Chondrocyte (in vitro differentiated cells): ENCODE measurements around the gene SIRPD. TPM values are rescaled to one million over a fixed set of nuclear protein-coding genes. Genes with fewer than 3 reads are reported as not detected.

Source experiments
- DNase-seq: peaks from one replicate; pipeline ENCODE4 v3.0.0; 2021; ENCODE audit warnings: mixed read lengths, low spot score
- H3K27ac Mint-ChIP-seq: one replicate; pipeline ENCODE4 v1.8.0; 2021; ENCODE audit warnings: mild to moderate bottlenecking, moderate library complexity, mixed read lengths; ENCODE audit not compliant: unreplicated experiment
- H3K27me3 Mint-ChIP-seq: 2 replicates; pipeline ENCODE4 v1.8.0; 2021; ENCODE audit warnings: low read depth, mixed read lengths
- H3K36me3 Mint-ChIP-seq: 2 replicates; pipeline ENCODE4 v1.8.0; 2021; ENCODE audit warnings: low read depth, mixed read lengths
- H3K4me1 Mint-ChIP-seq: 2 replicates; pipeline ENCODE4 v1.8.0; 2021; ENCODE audit warnings: low read depth, mild to moderate bottlenecking, mixed read lengths
- H3K4me3 Mint-ChIP-seq: one replicate; pipeline ENCODE4 v1.8.0; 2021; ENCODE audit warnings: mild to moderate bottlenecking, moderate library complexity, mixed read lengths; ENCODE audit not compliant: unreplicated experiment
- H3K9me3 Mint-ChIP-seq: 2 replicates; pipeline ENCODE4 v1.8.0; 2021; ENCODE audit warnings: low read depth, mixed read lengths
- CTCF ChIP-seq: fragments of 200-600 bp; sonication (generic); IDR thresholded peaks from 2 replicates; pipeline ENCODE4 v1.5.0; 2021; ENCODE audit warnings: antibody characterized with exemption, mild to moderate bottlenecking, moderate library complexity
- total RNA-seq: library from RNA; stranded (reverse); gene quantifications from 3 replicates; pipeline ENCODE4 v1.2.1, GENCODE V29; 2021

The SIRPD gene
- total RNA-seq, 1 donor from 2014 or later: not detected

DNA sequence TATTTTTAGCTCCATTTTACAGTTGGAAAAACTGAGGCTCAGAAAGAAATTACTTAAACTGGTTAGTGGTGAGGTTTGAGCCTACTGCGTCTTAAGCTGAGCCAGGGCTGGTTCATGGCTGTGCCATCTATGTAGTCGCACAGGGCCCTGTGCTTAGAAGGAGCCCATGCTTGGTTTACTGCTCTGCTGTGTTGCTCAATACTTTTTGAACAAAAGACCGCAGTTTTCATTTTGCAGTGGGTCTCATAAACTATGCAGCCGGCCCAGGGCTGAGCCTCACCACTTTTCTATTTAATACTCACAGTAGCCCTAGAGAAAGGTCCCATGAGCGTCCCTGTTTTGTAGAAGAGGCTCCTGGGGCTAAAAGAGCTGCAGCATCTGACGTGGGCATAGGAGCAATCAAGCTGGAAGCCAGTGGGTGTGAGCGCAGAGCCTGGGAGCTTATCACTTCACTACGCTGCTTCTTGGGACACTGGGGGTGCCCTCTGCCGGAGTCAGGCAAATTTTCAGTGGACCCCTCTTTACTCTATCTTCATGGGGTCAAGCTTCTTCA is 66.8 kb downstream of the SIRPD start:
- DNase-seq: no peak
- Mint-ChIP-seq H3K9me3 (peaks cover 2% of the 10 kb centered on the region), H3K4me3 (no peak overlapping the region), H3K27ac (no peak overlapping the region), H3K4me1 (no peaks in the 10 kb centered on the region), H3K27me3 (peaks cover 49% of the 10 kb centered on the region), H3K36me3 (no peaks in the 10 kb centered on the region)
- TF ChIP-seq CTCF: no peak

DNA sequence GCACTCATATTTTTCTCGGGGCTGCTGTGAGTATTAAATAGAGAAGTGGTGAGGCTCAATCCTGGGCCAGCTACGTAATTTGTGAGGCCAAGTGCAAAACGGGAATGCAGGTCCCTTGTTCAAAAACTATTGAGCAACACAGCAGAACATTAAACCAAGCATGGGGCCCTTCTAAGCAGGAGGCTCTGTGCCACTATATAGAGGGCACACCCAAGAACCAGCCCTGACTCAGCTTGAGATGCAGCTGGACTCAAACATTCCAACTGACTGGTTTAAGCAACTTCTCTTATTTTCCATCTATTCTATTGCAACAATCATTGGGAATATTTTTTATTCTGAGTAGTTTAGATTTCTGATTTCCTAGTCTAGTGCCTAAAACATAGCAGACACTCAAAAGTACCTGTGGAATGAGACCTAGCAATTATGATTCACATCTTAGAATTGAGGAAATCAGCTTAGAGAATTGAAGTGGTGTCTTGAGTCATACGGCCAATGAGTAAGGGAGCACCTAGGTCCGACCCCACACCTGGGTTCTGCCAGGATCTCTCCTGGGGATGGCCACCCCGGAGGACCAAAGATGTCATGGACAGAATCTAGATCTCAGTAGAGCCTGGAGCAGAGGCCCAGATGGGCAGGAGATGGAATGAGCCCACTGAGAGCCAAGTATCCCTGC is 67.6 kb downstream of the SIRPD start:
- Mint-ChIP-seq H3K9me3 (peaks cover 2% of the 10 kb centered on the region), H3K36me3 (no peaks in the 10 kb centered on the region), H3K27me3 (peaks cover 45% of the 10 kb centered on the region), H3K4me1 (no peaks in the 10 kb centered on the region), H3K4me3 (no peak overlapping the region), H3K27ac (no peak overlapping the region)
- no peak for DNase-seq
- no peak for TF ChIP-seq CTCF

DNA sequence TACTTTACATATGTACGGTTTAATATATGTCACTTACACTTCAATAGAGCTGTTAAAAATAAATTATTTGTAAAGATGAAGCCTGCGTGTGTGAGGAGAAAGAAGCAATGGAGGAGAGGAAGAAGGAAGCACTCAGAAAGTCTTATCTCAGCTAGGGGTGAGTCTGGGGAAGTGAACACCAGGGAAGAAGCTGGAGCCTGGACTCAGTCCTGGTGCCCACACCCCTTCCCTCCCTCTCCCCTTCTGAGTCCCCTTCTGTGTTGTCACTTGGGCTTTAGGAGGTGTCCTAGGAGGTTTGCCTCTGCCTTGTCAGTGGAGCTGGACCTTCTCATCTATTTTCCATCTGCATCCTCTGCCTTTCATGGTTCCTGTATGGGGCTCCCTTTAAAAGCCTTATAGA is 68.2 kb downstream of the SIRPD start:
- peaks cover 46% of the 10 kb centered on the region for H3K27me3 Mint-ChIP-seq
- H3K27ac Mint-ChIP-seq: no peak overlapping the region
- peaks cover 2% of the 10 kb centered on the region for H3K9me3 Mint-ChIP-seq
- DNase-seq: no peak
- H3K4me3 Mint-ChIP-seq: no peak overlapping the region
- no peak for TF ChIP-seq CTCF
- no peaks in the 10 kb centered on the region for H3K36me3 Mint-ChIP-seq
- H3K4me1 Mint-ChIP-seq: no peaks in the 10 kb centered on the region

DNA sequence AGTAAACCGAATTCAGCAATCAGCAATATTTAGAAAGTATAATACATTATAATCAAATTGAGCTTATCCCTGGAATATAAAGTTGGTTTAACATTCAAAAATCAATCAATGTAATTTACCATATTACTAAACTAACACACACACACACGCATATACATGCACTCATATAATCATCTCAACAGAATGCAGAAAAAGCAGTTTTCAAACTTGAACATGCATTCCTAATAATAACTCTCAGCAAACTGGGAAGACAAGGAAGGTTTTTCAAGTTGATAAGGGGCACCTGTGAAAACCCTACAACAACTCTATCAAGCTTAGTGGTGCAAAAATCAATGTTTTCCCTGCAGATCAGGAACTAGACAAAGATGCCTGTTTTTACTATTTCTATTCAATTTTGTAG is 70.9 kb downstream of the SIRPD start:
- Mint-ChIP-seq H3K4me1 (no peaks in the 10 kb centered on the region), H3K27me3 (peaks cover 45% of the 10 kb centered on the region), H3K4me3 (no peak overlapping the region), H3K9me3 (no peaks in the 10 kb centered on the region), H3K27ac (no peak overlapping the region), H3K36me3 (no peaks in the 10 kb centered on the region)
- TF ChIP-seq CTCF: no peak
- DNase-seq: no peak

DNA sequence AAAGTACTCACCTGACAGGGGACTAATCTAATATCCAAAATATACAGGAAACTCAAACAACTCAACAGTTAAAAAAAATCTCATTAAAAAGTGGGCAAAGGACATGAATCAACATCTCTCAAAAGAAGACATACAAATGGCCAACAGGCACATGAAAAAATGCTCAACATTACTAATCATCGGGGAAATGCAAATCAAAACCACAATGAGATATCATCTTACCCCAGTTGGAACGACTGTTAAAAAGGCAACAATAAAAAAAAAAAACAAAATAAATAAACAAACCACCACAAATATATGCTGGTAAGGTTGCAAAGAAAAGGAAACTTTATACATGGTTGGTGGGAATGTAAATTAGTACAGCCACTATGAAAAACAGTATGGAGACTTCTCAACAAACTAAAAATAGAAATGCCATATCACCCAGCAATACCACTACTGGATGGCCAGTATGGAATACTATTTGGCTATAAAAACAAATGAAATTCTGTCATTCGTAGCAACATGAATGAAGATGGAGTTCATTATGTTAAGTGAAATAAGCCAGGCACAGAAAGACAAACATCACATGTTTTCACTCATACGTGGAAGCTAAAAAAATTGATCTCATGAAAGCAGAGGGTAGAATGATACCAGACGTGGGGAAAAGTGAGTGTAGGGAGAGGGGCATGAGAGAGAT is 72.9 kb downstream of the SIRPD start:
- Mint-ChIP-seq H3K27me3 (peaks cover 38% of the 10 kb centered on the region), H3K36me3 (no peaks in the 10 kb centered on the region), H3K27ac (no peak overlapping the region), H3K9me3 (no peaks in the 10 kb centered on the region), H3K4me3 (no peak overlapping the region), H3K4me1 (no peaks in the 10 kb centered on the region)
- no peak for DNase-seq
- no peak for TF ChIP-seq CTCF

Other genes with a start within 250 kb of the SIRPD start
- gene SDCBP2, start 228.6 kb downstream of the SIRPD start, total RNA-seq: 0.89 to 2.3 TPM (median 2.0 TPM) in 3 replicates
- gene FKBP1A, start 164.7 kb downstream of the SIRPD start, total RNA-seq: 182 to 193 TPM (median 183 TPM) in 3 replicates
- gene NSFL1C, start 90.9 kb downstream of the SIRPD start, total RNA-seq: 70.9 to 83.5 TPM (median 75.3 TPM) in 3 replicates
- gene SIRPB2, start 66.3 kb downstream of the SIRPD start, total RNA-seq: not detected in 3 replicates
- 0.58 to 2.7 TPM (median 1.6 TPM) in 3 replicates for gene SIRPB1, start 62.3 kb upstream of the SIRPD start, total RNA-seq
- not detected in 3 replicates for gene SIRPG, start 100.1 kb upstream of the SIRPD start, total RNA-seq